ENCODE measurements around the gene PVALEF. TPM values are rescaled to one million over a fixed set of nuclear protein-coding genes. Genes with fewer than 3 reads are reported as not detected.

The PVALEF gene
- total RNA-seq, 1 donor from 2014 or later: not detected

DNA sequence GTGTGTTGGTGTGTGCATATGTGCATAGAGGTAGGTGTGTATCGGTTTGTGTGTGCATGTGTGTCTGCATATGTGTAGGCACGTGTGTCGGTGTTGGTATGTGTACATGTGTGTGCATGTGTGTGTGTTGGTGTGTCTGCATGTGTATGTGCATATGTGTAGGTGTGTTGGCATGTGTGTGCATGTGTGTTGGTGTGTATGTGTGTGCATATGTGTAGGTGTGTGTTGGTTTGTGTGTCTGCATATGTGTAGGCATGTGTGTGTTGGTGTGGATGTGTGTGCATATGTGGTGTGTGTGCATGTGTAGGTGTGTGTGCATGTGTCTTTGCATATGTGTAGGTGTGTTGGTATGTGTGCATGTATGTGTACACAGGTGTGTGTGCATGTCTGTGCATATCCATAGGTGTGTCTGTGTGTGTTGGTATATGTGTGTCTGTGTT is 4.6 kb downstream of the PVALEF start:
- TF ChIP-seq, protein P1, sequence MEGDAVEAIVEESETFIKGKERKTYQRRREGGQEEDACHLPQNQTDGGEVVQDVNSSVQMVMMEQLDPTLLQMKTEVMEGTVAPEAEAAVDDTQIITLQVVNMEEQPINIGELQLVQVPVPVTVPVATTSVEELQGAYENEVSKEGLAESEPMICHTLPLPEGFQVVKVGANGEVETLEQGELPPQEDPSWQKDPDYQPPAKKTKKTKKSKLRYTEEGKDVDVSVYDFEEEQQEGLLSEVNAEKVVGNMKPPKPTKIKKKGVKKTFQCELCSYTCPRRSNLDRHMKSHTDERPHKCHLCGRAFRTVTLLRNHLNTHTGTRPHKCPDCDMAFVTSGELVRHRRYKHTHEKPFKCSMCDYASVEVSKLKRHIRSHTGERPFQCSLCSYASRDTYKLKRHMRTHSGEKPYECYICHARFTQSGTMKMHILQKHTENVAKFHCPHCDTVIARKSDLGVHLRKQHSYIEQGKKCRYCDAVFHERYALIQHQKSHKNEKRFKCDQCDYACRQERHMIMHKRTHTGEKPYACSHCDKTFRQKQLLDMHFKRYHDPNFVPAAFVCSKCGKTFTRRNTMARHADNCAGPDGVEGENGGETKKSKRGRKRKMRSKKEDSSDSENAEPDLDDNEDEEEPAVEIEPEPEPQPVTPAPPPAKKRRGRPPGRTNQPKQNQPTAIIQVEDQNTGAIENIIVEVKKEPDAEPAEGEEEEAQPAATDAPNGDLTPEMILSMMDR (IDR thresholded peaks at IDR 0.05; ENCODE audit: unreplicated experiment): no peak
- Mint-ChIP-seq H3K27me3 (no peaks in the 10 kb centered on the region), H3K4me3 (ENCODE audit: low read depth) (no peak overlapping the region)

DNA sequence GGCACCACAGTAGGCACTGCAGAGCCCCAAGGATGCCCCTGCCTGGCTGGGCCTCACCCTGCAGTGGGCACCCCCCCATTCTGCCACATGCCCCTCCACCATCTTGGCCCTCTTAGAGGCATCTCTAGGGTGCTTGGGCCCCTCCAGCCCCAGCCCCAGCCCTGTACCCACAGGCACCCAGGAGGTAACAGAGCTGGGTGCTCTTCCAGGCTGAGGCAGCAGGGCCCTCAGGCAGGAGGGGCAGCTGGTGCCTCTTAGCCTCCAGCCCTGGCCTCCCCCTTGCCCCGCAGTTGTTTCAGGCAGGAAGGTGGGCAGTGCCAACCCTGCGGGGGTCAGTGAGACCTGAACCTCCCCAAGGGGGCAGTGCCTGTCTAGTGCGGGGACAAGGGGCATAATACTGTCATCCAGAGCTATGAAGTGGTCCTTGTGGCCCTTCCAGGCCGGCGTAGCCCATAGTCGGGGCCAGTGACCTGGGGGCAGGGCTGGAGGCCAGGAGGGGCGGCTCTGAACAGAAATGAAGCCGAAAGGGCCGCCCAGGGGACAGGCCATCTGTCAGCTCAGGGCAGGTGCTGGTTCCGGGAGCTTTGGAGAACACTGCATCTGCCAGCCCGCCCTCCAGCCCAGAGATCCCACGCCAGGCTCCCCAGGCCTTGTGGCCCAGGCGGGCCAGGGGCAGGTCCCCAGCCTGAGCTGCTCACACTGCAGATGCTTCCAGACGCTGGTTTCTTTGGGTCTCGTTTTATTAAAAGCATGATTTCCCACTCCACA is 5.6 kb downstream of the PVALEF start:
- peaks cover 3% of the 10 kb centered on the region for H3K4me1 Mint-ChIP-seq (ENCODE audit: low read depth)

More for the DNA sequence above, 4.6 kb downstream of the PVALEF start:
- peaks cover 5% of the 10 kb centered on the region for H3K36me3 Mint-ChIP-seq (ENCODE audit: insufficient read depth)
- H3K9me3 Mint-ChIP-seq (ENCODE audit: low read depth): no peaks in the 10 kb centered on the region
- no peak overlapping the region for H3K27ac Mint-ChIP-seq
- peaks cover 3% of the 10 kb centered on the region for H3K4me1 Mint-ChIP-seq (ENCODE audit: low read depth)
- DNase-seq (ENCODE audit: low spot score, unreplicated experiment): no peak

DNA sequence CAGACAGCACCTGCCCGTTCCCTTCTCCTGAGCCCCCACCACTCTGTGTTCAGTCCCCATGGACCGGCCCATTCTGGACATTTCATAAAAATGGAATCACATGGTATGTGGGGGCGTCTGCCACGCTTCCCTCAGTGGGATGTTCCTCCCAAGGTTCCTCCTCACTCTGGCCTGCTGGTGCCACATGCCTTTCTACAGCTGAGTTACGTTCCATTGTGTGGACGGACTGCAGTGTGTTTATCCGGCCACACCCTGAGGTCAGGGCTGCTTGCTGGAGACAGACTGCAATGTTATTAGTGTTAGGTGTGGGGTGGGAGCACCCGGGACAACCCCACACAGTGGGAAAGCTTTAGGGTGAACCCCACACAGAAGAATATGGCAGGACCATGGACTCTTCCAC is 6.6 kb downstream of the PVALEF start:
- Mint-ChIP-seq H3K4me1 (ENCODE audit: low read depth) (peaks cover 3% of the 10 kb centered on the region), H3K9me3 (ENCODE audit: low read depth) (peaks cover 9% of the 10 kb centered on the region), H3K4me3 (ENCODE audit: low read depth) (no peak overlapping the region), H3K27me3 (no peaks in the 10 kb centered on the region), H3K27ac (no peak overlapping the region), H3K36me3 (ENCODE audit: insufficient read depth) (peaks cover 9% of the 10 kb centered on the region)
- no peak for DNase-seq (ENCODE audit: low spot score, unreplicated experiment)
- TF ChIP-seq, protein P1 (IDR thresholded peaks at IDR 0.05; ENCODE audit: unreplicated experiment): no peak

More for the DNA sequence above, 5.6 kb downstream of the PVALEF start:
- DNase-seq (ENCODE audit: low spot score, unreplicated experiment): no peak
- Mint-ChIP-seq H3K9me3 (ENCODE audit: low read depth) (peaks cover 9% of the 10 kb centered on the region), H3K27ac (no peak overlapping the region), H3K36me3 (ENCODE audit: insufficient read depth) (peaks cover 7% of the 10 kb centered on the region), H3K4me3 (ENCODE audit: low read depth) (no peak overlapping the region), H3K27me3 (no peaks in the 10 kb centered on the region)
- TF ChIP-seq, protein P1 (IDR thresholded peaks at IDR 0.05; ENCODE audit: unreplicated experiment): no peak

DNA sequence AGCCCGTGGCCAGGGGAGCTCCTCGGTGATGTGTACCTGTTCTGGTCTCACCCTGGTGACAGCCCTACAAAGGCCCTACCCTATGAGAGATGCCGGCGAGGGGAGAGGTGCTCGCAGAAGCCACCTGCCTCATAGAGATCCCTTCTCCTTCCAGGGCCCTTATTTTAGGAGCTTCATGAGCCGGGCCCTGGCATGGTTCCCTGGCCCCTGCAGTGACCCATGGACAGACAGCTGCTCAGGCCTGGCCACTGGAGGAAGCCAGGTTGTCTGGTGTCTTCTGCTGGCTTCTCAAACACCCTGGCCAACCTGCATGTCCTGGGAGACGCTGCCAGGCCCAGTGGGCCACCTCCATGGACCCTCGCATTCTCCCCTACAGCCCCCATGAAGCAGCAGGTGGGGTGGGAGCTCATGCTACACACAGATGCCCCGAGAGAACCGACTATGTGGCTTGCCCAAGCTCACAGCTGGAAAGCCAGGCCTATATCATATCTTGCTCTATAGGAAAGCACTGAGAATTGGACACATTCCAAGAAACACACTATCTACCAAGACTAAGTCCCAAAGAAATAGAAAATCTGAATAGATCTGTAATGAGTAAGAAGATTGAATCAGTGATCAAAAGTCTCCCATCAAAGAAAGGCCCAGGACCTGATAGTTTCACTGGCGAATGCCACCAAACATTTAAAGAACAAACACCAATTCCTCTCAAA is 7.9 kb downstream of the PVALEF start:
- TF ChIP-seq, protein P1 (IDR thresholded peaks at IDR 0.05; ENCODE audit: unreplicated experiment): no peak
- H3K4me1 Mint-ChIP-seq (ENCODE audit: low read depth): peaks cover 2% of the 10 kb centered on the region
- H3K27me3 Mint-ChIP-seq: no peaks in the 10 kb centered on the region
- H3K36me3 Mint-ChIP-seq (ENCODE audit: insufficient read depth): peaks cover 9% of the 10 kb centered on the region
- H3K4me3 Mint-ChIP-seq (ENCODE audit: low read depth): no peak overlapping the region
- peaks cover 9% of the 10 kb centered on the region for H3K9me3 Mint-ChIP-seq (ENCODE audit: low read depth)
- DNase-seq (ENCODE audit: low spot score, unreplicated experiment): no peak
- no peak overlapping the region for H3K27ac Mint-ChIP-seq

DNA sequence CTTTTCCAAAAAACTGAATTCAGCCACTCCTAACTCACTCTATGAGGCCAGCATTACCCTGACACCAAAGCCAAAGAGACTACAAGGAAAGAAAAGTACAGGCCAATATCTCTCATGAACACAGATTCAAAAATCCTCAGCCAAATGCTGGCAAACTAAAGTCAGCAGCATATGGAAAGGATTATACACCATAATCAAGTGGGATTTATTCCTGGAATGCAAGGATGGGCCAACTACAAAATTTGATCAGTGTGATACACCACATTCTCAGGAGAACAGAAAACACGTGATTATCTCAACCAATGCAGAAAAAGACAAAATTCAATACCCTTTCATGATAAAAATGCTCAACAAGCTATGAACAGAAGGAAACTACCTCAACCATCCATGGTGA is 8.5 kb downstream of the PVALEF start:
- TF ChIP-seq, protein P1 (IDR thresholded peaks at IDR 0.05; ENCODE audit: unreplicated experiment): no peak
- Mint-ChIP-seq H3K4me3 (ENCODE audit: low read depth) (no peak overlapping the region), H3K36me3 (ENCODE audit: insufficient read depth) (peaks cover 9% of the 10 kb centered on the region), H3K9me3 (ENCODE audit: low read depth) (peaks cover 9% of the 10 kb centered on the region), H3K4me1 (ENCODE audit: low read depth) (peaks cover 2% of the 10 kb centered on the region), H3K27me3 (no peaks in the 10 kb centered on the region), H3K27ac (no peak overlapping the region)
- DNase-seq (ENCODE audit: low spot score, unreplicated experiment): no peak
